NCI-H2081 (cell line): ENCODE results near the gene HOXB3.
A peak's percentile ranks its signal among the peaks of the same experiment; 100 is the strongest.

Experiments used
- DNase-seq, 2 experiments: peaks; one replicate each; lab custom pipeline; 2025; lab: John Stamatoyannopoulos, UW

The HOXB3 gene

GRCh38 chr17:48586355-48587258, 3.4 kb downstream of the HOXB3 start:
- peak in 1 of 2 experiments; percentile 54 for DNase-seq

GRCh38 chr17:48584223-48584741, 5.8 kb downstream of the HOXB3 start:
- DNase-seq, result no peak

- no peak for DNase-seq
These were observed 6.3 kb downstream of the HOXB3 start for GRCh38 chr17:48583708-48584222.

GRCh38 chr17:48582750-48583069, 7.3 kb downstream of the HOXB3 start:
- DNase-seq, result no peak

DNA sequence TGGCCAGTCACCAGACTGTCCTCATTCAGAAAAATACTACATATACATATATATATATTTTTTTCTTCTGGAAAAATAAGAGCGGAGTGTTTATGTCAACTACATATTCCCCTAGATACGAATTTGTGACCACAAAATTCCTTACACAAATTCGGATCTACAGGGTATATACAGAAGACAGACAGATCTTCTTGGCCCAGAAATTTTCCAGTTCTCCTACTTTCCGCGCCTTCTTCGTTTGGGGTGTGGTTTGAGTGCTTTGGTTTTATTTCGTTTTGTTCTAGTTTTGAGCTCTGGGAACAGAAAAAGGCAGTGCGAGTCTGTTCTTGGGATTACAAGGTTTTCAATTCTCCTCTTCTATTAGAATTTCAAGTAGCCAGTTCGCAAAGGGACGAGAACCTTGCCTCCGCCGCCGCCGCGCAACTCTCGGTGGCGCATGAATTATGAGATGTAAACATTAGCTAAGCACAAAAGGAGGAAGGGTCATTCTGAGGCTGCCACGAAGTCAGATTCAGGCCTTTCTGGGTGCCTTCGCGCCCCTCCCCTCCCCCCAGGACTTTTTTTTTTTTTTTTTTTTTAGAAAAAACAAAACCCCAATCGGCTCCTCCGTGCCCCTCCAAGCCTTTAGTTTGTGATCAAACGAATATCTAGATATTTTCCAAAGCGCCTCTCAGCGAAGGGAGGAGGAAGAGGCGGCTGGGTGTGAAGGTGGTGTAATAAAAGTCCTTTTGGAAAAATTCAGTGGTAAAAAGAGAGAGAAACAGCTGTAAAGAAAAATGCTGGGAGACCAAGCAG, 10.1 kb downstream of the HOXB3 start:
- DNase-seq, result no peak

DNA sequence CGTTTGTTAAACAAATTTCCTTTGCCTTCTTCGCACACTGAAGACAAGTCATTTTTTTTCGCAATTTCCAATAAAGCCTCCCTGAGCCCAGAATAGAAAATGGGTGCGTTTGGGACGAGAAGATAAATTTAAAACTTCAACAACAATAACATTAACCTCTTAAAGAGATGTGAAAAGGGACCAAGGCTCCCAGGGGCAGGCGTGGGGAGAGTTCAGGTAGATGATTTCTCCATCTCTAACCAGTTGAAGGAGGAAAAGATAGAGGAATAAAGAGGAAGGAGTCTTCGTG, 10.6 kb downstream of the HOXB3 start:
- no peak for DNase-seq

- DNase-seq, result peak in 1 of 2 experiments; percentile 59
These were observed 11.2 kb downstream of the HOXB3 start for GRCh38 chr17:48578616-48579470.

DNA sequence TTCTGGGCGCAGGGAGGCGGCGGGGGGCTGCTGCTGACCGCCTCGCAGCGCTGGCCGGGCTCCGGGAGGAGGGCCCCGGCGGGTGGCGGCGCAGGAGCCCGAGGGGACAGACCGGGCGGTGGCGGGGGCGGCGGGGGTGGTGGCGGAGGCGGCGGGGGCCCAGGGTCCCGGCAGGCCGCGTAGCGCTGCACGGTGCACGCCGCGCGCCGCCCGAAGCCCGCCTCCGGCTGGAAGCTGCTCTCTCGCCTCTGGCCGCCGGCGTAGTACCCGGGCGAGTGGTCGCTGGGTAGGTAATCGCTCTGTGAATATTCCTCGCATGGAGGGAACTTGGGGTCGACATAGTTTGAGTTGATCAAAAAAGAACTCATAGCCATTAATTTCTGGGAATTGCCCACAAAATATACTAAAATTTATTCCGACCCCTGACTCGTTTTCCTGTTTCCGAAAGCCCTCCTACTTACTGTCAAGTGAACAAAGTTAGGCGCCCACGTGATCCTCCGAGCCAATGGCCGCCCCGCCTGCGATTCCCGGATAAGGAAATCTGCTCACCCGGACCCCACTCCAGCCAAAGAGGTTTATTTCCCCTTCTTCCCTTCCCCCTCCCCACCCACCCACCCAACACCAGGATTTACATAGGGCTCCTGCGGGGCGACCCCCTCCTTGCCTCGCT, 12.0 kb downstream of the HOXB3 start, which contains the start of gene HOXB4:
TSS of gene HOXB4 (minus strand) at position 405 of the 670 bp plus-strand sequence. CDS start at position 374, 31 bp downstream.
- peak; percentile 86 to 93 for DNase-seq

GRCh38 chr17:48577330-48577945, 12.6 kb downstream of the HOXB3 start:
- peak in 1 of 2 experiments; percentile 43 for DNase-seq

GRCh38 chr17:48576479-48577309, 13.3 kb downstream of the HOXB3 start:
- peak in 1 of 2 experiments; percentile 52 for DNase-seq

- no peak for DNase-seq
These were observed 14.2 kb downstream of the HOXB3 start for GRCh38 chr17:48575673-48576478.

GRCh38 chr17:48575066-48575582, 14.9 kb downstream of the HOXB3 start:
- peak in 1 of 2 experiments; percentile 65 for DNase-seq

DNA sequence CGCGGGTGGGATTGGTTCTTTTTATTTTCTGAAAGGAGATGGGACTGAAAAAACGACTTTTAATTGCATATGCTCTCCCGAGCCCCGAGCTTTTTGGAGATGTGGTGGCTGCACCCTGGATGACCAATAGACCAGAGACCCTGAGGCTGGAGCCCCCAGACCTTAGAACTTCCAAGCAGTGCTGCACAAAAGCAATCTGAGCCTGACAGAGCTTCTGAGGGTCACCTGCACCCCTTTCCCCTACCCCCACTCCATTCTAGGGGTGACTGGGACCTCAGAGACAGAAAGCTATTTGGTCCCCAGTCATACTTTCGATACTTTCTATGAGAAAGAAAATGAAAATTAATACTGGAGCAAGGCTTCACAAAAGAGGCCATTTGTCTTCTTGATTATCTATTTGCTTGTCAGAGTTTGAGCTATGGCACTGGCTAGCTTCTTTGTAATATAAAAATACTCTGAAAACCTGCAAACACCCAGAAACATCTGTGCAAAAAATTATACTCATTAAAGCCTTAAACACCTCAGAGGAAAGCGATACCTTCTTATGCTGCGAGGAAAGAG, 15.5 kb downstream of the HOXB3 start:
- DNase-seq, result no peak

- no peak for DNase-seq
These were observed 18.1 kb downstream of the HOXB3 start for GRCh38 chr17:48571826-48572417.

- no peak for DNase-seq
These were observed 18.8 kb downstream of the HOXB3 start for GRCh38 chr17:48571024-48571818.

DNA sequence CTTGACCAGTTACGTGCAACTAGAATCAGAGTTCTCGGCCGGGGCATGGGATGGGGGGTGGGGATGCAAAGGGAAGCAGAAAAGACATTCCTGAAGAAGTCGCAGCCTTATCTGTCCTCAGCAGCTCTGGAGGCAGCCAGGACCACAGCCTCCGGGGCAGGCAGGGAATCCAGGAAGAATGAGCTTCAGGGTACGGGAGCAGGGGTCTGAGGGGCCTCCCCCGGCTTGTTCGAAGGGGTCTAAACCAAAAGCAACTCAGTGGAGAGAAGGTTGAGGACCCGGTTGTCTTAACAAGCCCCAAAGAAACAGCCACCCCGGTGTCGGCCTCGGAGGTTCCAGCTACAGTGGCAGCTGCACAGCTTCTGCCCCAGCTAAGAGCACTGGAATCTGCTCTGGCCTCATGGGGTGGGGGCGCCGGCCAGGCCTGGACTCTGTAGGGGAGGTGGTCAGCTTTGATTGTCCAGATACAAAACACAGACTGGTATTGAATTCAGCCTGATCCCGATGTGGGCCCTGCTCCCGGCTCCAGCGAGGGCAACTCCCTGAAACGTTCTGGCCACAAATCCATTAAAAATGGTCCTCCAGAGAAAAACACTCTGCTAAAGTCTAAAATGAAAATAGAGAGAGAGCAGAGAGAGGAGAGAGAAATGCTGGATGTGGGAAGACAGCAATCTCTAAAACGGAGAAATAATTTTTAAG, 19.6 kb downstream of the HOXB3 start:
- DNase-seq, result no peak
